DOHH2 (cell line): Measurements from ENCODE around the gene ARL5A.
A peak's percentile ranks its signal among the peaks of the same experiment; 100 is the strongest.

Experiments
- H3F3A ChIP-seq: fragments of 200-600 bp; sonication (generic), shearing (Covaris generic); 2 replicates; pipeline ENCODE4 v1.6.0; 2016; ENCODE audit warnings: antibody characterized with exemption, mild to moderate bottlenecking; ENCODE audit not compliant: control insufficient read depth, insufficient read depth
- H3K27ac ChIP-seq: fragments of 200-600 bp; sonication (generic); 2 replicates; pipeline ENCODE4 v1.5.1; 2014; ENCODE audit warnings: low read depth, mild to moderate bottlenecking, low read length, moderate library complexity
- H3K27me3 ChIP-seq: fragments of 200-600 bp; sonication (generic); 2 replicates; pipeline ENCODE4 v1.6.1; 2014; ENCODE audit warnings: mild to moderate bottlenecking, low read length, mixed read lengths; ENCODE audit not compliant: control insufficient read depth
- H3K36me3 ChIP-seq: fragments of 200-600 bp; sonication (generic); 2 replicates; pipeline ENCODE4 v1.6.1; 2014; ENCODE audit warnings: mild to moderate bottlenecking, low read length, moderate library complexity, mixed read lengths; ENCODE audit not compliant: control insufficient read depth
- H3K4me1 ChIP-seq: fragments of 200-600 bp; sonication (generic); 2 replicates; pipeline ENCODE4 v1.6.1; 2014; ENCODE audit warnings: mild to moderate bottlenecking, low read length, mixed read lengths; ENCODE audit not compliant: control insufficient read depth
- H3K4me2 ChIP-seq: fragments of 200-600 bp; sonication (generic); 2 replicates; pipeline ENCODE4 v1.6.0; 2014; ENCODE audit warnings: mild to moderate bottlenecking, low read length, moderate library complexity
- H3K4me3 ChIP-seq: fragments of 200-600 bp; sonication (generic); 2 replicates; pipeline ENCODE4 v1.5.1; 2014; ENCODE audit warnings: mild to moderate bottlenecking, low read length, mixed read lengths
- H3K79me2 ChIP-seq: fragments of 200-600 bp; sonication (generic); 2 replicates; pipeline ENCODE4 v1.6.1; 2014; ENCODE audit warnings: mild to moderate bottlenecking, low read length, mixed read lengths; ENCODE audit not compliant: control insufficient read depth
- H3K9me2 ChIP-seq: fragments of 200-600 bp; sonication (generic); replicated peaks from 2 replicates; pipeline ENCODE4 v1.6.1; 2014; ENCODE audit warnings: mild to moderate bottlenecking, low read length, mixed read lengths; ENCODE audit not compliant: control insufficient read depth
- H3K9me3 ChIP-seq: fragments of 200-600 bp; sonication (generic); 2 replicates; pipeline ENCODE4 v1.6.1; 2014; ENCODE audit warnings: antibody characterized with exemption, low read length, mixed read lengths; ENCODE audit not compliant: control insufficient read depth, insufficient read depth
- H4K20me1 ChIP-seq: fragments of 200-600 bp; sonication (generic); 2 replicates; pipeline ENCODE4 v1.6.0; 2014; ENCODE audit warnings: low read depth, mild to moderate bottlenecking, antibody characterized with exemption, low read length, moderate library complexity; ENCODE audit not compliant: control insufficient read depth, insufficient read depth
- EZH2phosphoT487 ChIP-seq: fragments of 200-600 bp; sonication (generic); IDR thresholded peaks from 2 replicates; pipeline ENCODE4 v1.6.1; 2017; ENCODE audit warnings: borderline replicate concordance, mild to moderate bottlenecking, antibody characterized with exemption, low read length, moderate library complexity, mixed read lengths
- TF ChIP-seq, protein P1 (sequence below): fragments of 200-600 bp; sonication (generic); IDR thresholded peaks from one replicate; pipeline ENCODE4 v1.5.1; 2014; ENCODE audit warnings: antibody characterized with exemption, mild to moderate bottlenecking, low read depth, low read length; ENCODE audit not compliant: poor library complexity, severe bottlenecking

ARL5A gene

DNA sequence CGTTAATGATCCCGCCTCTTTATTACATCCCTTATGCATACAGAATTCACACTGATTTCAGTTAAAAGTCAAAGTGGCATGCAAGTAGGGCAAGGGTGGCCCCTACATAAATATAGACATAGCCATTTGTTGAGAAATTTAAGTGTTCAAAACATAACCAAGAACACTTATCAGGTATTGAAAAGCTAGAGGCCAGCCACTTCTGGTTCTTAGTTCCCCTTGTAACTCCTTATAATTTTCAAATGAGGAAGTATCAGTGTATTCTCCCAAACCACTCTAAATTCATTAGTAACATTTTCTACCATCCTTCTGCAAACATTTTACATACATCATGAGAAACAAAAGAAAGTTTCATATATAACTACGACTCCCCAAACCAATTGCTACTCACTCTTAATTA, 5.8 kb upstream of the ARL5A start:
- Histone ChIP-seq H3K9me3 (no peaks in the 10 kb centered on the region), H3K27me3 (no peaks in the 10 kb centered on the region), H4K20me1 (no peaks in the 10 kb centered on the region), H3K27ac (no peak overlapping the region), H3K9me2 (no peaks in the 10 kb centered on the region), H3K79me2 (no peaks in the 10 kb centered on the region), H3K4me2 (no peak overlapping the region), H3K36me3 (no peaks in the 10 kb centered on the region), H3K4me3 (no peak overlapping the region), H3K4me1 (peaks cover 23% of the 10 kb centered on the region), H3F3A (peaks cover 2% of the 10 kb centered on the region; the same call in 1 of the 2 replicates)
- TF ChIP-seq, protein P1, sequence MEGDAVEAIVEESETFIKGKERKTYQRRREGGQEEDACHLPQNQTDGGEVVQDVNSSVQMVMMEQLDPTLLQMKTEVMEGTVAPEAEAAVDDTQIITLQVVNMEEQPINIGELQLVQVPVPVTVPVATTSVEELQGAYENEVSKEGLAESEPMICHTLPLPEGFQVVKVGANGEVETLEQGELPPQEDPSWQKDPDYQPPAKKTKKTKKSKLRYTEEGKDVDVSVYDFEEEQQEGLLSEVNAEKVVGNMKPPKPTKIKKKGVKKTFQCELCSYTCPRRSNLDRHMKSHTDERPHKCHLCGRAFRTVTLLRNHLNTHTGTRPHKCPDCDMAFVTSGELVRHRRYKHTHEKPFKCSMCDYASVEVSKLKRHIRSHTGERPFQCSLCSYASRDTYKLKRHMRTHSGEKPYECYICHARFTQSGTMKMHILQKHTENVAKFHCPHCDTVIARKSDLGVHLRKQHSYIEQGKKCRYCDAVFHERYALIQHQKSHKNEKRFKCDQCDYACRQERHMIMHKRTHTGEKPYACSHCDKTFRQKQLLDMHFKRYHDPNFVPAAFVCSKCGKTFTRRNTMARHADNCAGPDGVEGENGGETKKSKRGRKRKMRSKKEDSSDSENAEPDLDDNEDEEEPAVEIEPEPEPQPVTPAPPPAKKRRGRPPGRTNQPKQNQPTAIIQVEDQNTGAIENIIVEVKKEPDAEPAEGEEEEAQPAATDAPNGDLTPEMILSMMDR, result no peak
- TF ChIP-seq EZH2phosphoT487, result no peak

DNA sequence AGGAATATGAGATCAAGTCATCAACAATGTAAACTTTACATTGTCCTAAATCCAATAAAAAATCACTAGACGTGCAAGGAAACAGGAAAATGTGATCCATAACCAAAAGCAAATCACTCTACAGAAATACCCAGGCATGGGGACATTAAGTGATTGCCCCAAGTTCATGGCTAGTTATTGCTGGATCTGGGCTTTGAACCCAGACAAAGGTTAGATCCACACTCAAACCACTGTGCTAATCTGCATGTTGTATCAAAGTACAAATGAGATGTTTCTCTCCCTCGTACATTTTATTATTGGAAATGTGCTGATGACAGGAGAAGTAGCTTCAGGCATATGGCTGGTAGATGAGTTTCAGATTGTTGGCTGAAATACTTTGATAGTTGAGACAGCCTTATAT, 2.7 kb upstream of the ARL5A start:
- Histone ChIP-seq H3K79me2 (peaks cover 23% of the 10 kb centered on the region), H4K20me1 (no peaks in the 10 kb centered on the region), H3K27me3 (no peaks in the 10 kb centered on the region), H3K9me3 (no peaks in the 10 kb centered on the region), H3K4me1 (peaks cover 37% of the 10 kb centered on the region), H3K36me3 (peaks cover 7% of the 10 kb centered on the region), H3K4me2 (no peak overlapping the region), H3F3A (peaks cover 2% of the 10 kb centered on the region; the same call in 1 of the 2 replicates), H3K9me2 (no peaks in the 10 kb centered on the region), H3K4me3 (no peak overlapping the region), H3K27ac (no peak overlapping the region)
- no peak for TF ChIP-seq EZH2phosphoT487
- TF ChIP-seq, protein P1, result no peak

DNA sequence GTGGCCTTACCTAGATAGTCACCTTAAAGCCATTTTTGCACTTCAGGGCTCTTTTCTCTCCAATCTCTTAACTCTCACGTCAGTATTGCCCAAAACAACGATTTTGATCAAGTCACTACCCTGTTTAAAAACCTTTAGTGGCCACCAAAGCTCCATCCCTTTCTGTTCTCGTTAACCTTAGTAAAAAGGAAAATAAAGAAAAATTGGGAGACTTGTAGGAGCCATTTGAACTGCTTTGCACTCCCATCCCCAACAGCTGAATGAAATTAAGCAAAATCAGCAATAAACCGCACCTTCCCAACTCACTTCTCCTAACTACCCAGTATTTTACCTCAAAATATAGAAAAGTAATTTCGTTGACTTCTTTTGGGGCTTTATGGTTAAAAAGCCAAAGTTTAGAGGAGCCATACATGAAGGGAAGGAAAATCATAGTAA, 686 bp upstream of the ARL5A start:
- Histone ChIP-seq H3K4me3 (peak overlapping the region; percentile 87), H3K4me2 (peak overlapping the region; percentile 84), H3F3A (no peaks in the 10 kb centered on the region), H4K20me1 (no peaks in the 10 kb centered on the region), H3K9me2 (no peaks in the 10 kb centered on the region), H3K4me1 (peaks cover 32% of the 10 kb centered on the region), H3K79me2 (peaks cover 44% of the 10 kb centered on the region), H3K36me3 (peaks cover 17% of the 10 kb centered on the region), H3K27me3 (no peaks in the 10 kb centered on the region), H3K9me3 (no peaks in the 10 kb centered on the region), H3K27ac (peak overlapping the region; percentile 36; the same call in 1 of the 2 replicates)
- TF ChIP-seq, protein P1, result no peak
- no peak for TF ChIP-seq EZH2phosphoT487
